Type B pancreatic cell (in vitro differentiated cells): ENCODE data around the gene DET1. TPM values are rescaled to one million over a fixed set of nuclear protein-coding genes. Genes with fewer than 3 reads are reported as not detected.
"Not testable (repeated sequence)": the region's sequence is repeated elsewhere in the genome, so short reads cannot be mapped to it uniquely, and the experiment has no call there.

Source experiments
- DNase-seq: peaks from one replicate; pipeline ENCODE4 v3.0.0; 2021; ENCODE audit warnings: mixed read lengths; ENCODE audit not compliant: unreplicated experiment; ENCODE audit errors: extremely low spot score
- H3K27ac Mint-ChIP-seq: 2 replicates; pipeline ENCODE4 v1.8.0; 2021; ENCODE audit warnings: mild to moderate bottlenecking, mixed read lengths
- H3K27me3 Mint-ChIP-seq: 2 replicates; pipeline ENCODE4 v1.8.0; 2021; ENCODE audit warnings: mixed read lengths
- H3K36me3 Mint-ChIP-seq: 2 replicates; pipeline ENCODE4 v1.8.0; 2021; ENCODE audit warnings: mixed read lengths
- H3K4me1 Mint-ChIP-seq: one replicate; pipeline ENCODE4 v1.8.0; 2021; ENCODE audit warnings: mixed read lengths; ENCODE audit not compliant: unreplicated experiment
- H3K4me3 Mint-ChIP-seq: 2 replicates; pipeline ENCODE4 v1.8.0; 2021; ENCODE audit warnings: mild to moderate bottlenecking, mixed read lengths
- H3K9me3 Mint-ChIP-seq: 2 replicates; pipeline ENCODE4 v1.8.0; 2021; ENCODE audit warnings: mixed read lengths
- total RNA-seq: library from RNA; stranded (reverse); gene quantifications from 2 replicates; pipeline ENCODE4 v1.2.1, GENCODE V29; 2021; ENCODE audit warnings: low replicate concordance
- TF ChIP-seq, protein P1 (sequence below): fragments of 200-600 bp; sonication (generic); conservative IDR thresholded peaks from 2 replicates; pipeline ENCODE4 v1.5.0; 2021; ENCODE audit warnings: antibody characterized with exemption, mild to moderate bottlenecking

Gene DET1
- total RNA-seq, 1 donor from 2014 or later = 10.7 TPM

DNA sequence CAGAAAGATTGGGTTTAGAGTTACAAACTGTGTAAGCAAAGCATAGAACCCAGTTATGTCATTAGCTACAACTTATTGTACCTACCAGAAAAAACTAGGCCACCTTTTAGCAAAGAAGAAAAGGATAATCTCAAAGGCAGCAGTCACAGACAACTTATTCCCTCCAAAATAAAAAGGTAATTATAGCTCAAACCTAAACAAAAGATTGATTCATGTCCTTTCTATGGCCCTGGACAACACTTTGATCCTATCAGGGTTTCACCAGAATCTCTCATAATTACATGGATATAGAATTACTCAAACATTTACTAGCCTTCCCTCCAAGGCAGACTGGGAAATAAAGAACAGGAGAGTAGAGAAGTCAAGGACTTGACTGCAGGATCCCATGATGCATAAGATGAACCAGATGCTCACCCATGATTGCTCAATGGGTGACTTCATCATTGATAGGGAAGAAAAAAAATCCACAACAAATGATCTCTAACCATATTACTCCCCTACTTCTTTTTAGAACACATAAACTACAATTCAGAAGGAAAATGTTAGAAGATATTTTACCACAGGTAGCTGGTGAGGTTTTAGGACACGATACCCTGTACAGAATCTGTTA lies 17.4 kb downstream of the DET1 start:
- peaks cover 8% of the 10 kb centered on the region for H3K4me1 Mint-ChIP-seq
- no peak for DNase-seq
- no peaks in the 10 kb centered on the region for H3K27me3 Mint-ChIP-seq
- H3K9me3 Mint-ChIP-seq = no peaks in the 10 kb centered on the region
- H3K36me3 Mint-ChIP-seq = peaks cover 34% of the 10 kb centered on the region
- H3K27ac Mint-ChIP-seq = no peak overlapping the region
- H3K4me3 Mint-ChIP-seq = no peak overlapping the region
- TF ChIP-seq, protein P1, sequence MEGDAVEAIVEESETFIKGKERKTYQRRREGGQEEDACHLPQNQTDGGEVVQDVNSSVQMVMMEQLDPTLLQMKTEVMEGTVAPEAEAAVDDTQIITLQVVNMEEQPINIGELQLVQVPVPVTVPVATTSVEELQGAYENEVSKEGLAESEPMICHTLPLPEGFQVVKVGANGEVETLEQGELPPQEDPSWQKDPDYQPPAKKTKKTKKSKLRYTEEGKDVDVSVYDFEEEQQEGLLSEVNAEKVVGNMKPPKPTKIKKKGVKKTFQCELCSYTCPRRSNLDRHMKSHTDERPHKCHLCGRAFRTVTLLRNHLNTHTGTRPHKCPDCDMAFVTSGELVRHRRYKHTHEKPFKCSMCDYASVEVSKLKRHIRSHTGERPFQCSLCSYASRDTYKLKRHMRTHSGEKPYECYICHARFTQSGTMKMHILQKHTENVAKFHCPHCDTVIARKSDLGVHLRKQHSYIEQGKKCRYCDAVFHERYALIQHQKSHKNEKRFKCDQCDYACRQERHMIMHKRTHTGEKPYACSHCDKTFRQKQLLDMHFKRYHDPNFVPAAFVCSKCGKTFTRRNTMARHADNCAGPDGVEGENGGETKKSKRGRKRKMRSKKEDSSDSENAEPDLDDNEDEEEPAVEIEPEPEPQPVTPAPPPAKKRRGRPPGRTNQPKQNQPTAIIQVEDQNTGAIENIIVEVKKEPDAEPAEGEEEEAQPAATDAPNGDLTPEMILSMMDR = no peak

DNA sequence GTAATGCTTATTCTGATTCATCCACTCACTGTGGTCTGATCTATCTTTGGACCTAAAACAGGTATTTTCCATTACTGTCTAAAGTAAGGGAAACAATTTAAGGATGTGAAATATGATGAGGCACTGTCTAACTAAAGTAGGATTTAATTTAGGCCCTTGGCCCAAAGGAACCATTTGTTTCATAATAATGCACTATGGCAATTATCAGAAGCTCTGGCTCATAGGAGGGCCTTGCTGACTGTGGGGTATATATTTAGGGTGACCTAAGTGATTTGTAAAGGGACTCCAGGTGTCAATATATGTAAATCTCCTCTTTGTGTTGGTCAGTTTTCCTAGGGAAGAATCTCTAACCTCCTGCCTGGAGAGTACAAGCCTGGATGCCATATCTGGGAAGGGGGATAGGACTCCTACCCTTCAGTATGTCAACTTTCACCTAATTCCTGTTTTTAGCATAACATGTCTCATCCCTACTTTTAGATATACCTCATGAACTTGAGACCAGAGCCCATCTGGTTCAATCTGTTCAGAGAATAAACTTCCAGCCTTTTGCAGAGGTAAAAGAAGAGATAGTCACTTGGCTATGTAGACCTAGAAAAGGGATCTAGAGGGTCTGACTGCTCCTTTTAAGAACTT lies 20.1 kb downstream of the DET1 start:
- Mint-ChIP-seq H3K9me3 (no peaks in the 10 kb centered on the region), H3K36me3 (peaks cover 34% of the 10 kb centered on the region), H3K27me3 (no peaks in the 10 kb centered on the region), H3K4me3 (no peak overlapping the region), H3K27ac (no peak overlapping the region), H3K4me1 (peaks cover 8% of the 10 kb centered on the region)
- DNase-seq = no peak
- TF ChIP-seq, protein P1 = no peak

DNA sequence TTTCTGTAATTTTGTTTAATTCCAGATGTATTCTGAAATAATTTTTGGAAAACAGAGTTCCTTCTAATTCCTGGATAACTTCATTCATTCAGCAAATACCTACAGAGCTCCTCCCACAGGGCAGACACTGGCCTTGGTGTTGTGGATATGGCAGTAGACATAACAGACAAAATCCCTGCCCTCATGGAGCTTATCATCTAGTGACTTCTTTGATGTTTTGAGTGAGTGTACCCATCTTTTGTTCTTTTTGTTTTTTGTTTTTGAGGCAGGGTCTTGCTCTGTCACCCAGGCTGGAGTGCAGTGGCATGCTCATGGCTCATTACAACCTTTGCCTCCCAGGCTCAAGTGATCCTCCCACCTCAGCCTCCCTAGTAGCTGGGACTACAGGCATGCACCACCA lies 21.1 kb downstream of the DET1 start:
- H3K9me3 Mint-ChIP-seq = no peaks in the 10 kb centered on the region

DNA sequence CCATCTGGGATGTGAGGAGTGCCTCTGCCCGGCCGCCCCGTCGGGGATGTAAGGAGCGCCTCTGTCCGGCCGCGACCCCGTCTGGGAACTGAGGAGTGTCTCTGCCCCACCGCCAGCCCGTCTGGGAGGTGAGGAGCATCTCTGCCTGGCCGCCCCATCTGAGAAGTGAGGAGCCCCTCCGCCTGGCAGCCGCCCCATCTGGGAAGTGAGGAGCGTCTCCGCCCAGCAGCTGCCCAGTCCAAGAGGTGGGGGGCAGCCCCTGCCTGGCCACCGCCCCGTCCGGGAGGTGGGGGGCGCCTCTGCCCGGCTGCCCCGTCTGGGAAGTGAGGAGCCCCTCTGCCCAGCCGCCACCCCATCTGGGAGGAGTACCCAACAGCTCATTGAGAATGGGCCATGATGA lies 22.4 kb downstream of the DET1 start:
- H3K9me3 Mint-ChIP-seq, DNase-seq, H3K4me3 Mint-ChIP-seq, H3K27ac Mint-ChIP-seq, H3K4me1 Mint-ChIP-seq, H3K27me3 Mint-ChIP-seq: not testable (repeated sequence)
- peaks cover 21% of the 10 kb centered on the region for H3K36me3 Mint-ChIP-seq

More for the DNA sequence above, 21.1 kb downstream of the DET1 start:
- TF ChIP-seq, protein P1 = no peak
- no peak overlapping the region for H3K4me3 Mint-ChIP-seq
- peaks cover 8% of the 10 kb centered on the region for H3K4me1 Mint-ChIP-seq
- no peak for DNase-seq
- no peak overlapping the region for H3K27ac Mint-ChIP-seq
- H3K27me3 Mint-ChIP-seq = no peaks in the 10 kb centered on the region
- H3K36me3 Mint-ChIP-seq = peaks cover 27% of the 10 kb centered on the region

DNA sequence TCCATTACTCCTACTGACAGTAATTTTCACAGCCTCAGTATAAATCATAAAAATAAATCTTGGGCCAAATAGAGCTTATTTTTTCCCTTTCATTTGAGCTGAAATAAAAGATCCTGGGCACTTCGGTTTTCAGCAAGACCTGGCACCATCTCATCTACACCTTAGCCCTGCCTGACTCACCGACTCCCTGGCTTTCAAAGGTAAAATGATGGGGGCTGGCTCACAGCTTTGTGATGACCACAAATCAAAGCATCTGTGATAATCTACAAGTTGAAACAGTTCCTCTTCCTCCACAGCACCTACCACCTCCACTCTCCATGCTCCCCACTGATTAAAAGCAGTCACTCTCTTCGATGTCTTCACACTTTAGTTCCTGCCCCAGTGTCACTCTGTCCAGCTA lies 27.6 kb downstream of the DET1 start:
- Mint-ChIP-seq H3K4me1 (no peaks in the 10 kb centered on the region), H3K9me3 (no peaks in the 10 kb centered on the region), H3K36me3 (peaks cover 5% of the 10 kb centered on the region), H3K27me3 (no peaks in the 10 kb centered on the region), H3K27ac (no peak overlapping the region), H3K4me3 (no peak overlapping the region)
- DNase-seq = no peak
- TF ChIP-seq, protein P1 = no peak

DNA sequence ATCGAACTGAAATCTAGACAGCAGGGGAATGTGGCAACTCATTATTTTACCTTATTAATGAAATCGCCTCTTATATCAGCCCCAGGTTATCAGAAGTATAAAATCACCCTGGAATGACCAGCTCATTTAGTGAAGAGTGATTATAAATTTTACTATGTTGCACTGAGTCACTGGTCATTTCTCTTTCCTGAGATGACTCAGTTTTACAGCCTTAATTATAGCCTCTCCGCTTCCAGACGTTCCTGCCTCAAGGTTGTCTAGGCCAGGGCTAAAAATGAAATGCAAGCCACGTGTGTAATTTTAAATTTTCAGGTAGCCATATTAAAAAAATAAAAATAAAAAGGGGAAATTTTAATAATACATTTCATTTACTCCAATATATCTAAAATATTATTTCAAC lies 33.3 kb downstream of the DET1 start:
- H3K27ac Mint-ChIP-seq = no peak overlapping the region
- no peaks in the 10 kb centered on the region for H3K4me1 Mint-ChIP-seq
- TF ChIP-seq, protein P1 = no peak
- H3K4me3 Mint-ChIP-seq = no peak overlapping the region
- H3K9me3 Mint-ChIP-seq = no peaks in the 10 kb centered on the region
- peaks cover 19% of the 10 kb centered on the region for H3K36me3 Mint-ChIP-seq
- no peaks in the 10 kb centered on the region for H3K27me3 Mint-ChIP-seq
- no peak for DNase-seq
